GM21825 (cell line): ENCODE data around the gene DUSP16.
A peak's percentile ranks its signal among the peaks of the same experiment; 100 is the strongest.
"Not testable (repeated sequence)": the region's sequence is repeated elsewhere in the genome, so short reads cannot be mapped to it uniquely, and the experiment has no call there.

Source experiments
- ATAC-seq: cut with Tn5 transposase; IDR thresholded peaks from one replicate; pipeline ENCODE4 v1.9.1; 2021; ENCODE audit warnings: mild to moderate bottlenecking, moderate library complexity; ENCODE audit not compliant: unreplicated experiment

The DUSP16 gene

DNA sequence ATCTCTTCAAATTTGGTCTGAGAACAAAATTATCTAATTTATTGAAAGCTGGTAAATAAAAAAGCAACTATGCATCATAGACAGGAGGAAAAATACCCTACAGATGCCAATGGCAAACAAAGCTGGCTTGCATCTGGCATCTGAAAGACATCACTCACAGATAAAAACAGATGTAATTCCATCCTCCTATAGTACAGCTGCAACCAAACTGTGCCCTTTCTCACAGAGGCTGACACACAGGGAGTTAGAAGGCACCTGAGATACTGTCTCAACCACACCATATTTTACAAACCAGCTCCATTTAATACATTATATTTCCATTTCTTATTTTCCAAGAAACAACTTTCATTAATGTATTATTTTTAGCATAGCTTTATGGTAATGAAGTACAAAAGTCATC is 39.4 kb downstream of the DUSP16 start:
- no peak for ATAC-seq

DNA sequence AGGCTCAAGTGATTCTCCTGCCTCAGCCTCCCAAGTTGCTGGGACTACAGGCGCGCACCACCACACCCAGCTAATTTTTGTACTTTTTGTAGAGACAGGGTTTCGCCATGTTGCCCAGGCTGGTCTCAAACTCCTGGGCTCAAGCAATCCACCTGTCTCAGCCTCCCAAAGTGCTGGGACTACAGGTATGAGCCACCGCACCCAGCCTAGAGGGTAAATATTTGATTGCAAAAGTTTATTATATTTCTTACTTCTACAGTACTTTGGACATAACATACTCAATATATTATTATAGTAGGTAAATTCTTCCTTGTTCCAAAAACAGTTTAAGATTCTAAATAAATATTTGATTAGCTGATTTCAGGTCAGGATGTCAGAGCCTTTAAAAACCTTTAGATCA is 40.0 kb downstream of the DUSP16 start:
- not testable (repeated sequence) for ATAC-seq

GRCh38 chr12:12521888-12522287 is 40.8 kb downstream of the DUSP16 start:
- no peak for ATAC-seq

- no peak for ATAC-seq
Observed at GRCh38 chr12:12521044-12521485, 41.6 kb downstream of the DUSP16 start.

DNA sequence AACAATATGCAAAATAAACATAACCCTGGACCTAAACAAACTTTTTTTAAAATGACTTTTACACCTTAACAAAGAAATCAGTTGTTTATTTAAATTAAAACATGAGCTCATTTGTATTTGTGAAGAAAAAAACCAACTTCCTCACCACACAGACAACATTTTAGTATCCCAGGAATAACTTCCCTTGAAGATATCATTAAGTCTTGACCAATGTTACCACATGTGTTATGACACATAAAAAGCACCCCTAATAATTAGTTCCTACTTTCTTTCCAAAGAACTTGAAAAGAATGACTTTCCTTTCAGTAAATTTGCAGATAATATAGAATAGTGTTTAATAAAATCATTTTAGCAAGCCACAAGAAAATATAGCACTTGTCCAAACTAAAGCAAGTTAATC is 42.4 kb downstream of the DUSP16 start:
- no peak for ATAC-seq

GRCh38 chr12:12519354-12519998 is 43.2 kb downstream of the DUSP16 start:
- no peak for ATAC-seq

DNA sequence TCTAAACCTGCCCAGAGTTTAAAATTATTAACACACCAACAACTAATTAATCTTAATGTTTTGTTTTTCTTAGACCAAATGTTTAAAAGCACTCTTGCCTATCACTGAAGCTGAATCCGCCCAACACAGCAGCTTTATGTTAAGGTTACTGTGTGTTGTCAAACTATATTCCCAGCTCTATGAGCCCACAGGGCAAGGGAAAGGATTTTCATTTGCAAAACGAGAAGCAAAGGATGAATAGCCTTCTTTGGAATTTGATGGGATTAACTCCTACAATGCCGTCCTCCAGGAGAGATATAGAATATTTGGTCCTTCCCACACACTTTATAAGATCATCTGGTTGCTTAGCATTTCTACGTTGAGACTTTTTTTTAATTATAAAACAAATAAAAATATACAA is 43.7 kb downstream of the DUSP16 start:
- ATAC-seq: no peak

GRCh38 chr12:12518464-12518845 is 44.2 kb downstream of the DUSP16 start:
- ATAC-seq: no peak

DNA sequence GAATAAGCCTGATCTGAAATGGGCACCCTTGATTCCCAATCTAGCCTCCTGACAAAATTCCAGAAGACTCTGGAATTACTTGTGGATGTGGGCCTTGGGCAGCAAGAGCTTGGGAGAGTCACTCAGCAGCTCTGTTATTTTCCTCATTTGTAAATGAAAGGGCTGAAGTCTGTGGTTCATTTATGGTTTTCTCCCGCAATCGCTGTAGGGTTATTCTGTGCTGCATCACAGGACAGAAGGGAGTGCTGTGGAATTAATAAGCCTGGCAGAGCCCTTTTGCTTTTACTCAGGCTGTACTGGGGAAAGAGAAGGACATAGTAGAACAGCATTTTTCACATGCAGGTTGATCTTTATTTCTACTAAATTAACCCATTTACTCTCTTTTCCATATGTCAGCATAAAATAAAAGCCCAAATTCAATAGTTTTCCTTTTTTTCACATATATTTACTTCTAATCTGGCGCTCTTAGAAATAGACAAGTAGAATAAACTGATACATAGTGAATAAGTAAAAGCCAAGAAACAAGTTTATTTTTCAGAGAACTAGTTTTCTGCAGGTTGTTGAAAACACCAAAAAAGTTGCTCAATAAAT is 49.2 kb downstream of the DUSP16 start:
- ATAC-seq: no peak

DNA sequence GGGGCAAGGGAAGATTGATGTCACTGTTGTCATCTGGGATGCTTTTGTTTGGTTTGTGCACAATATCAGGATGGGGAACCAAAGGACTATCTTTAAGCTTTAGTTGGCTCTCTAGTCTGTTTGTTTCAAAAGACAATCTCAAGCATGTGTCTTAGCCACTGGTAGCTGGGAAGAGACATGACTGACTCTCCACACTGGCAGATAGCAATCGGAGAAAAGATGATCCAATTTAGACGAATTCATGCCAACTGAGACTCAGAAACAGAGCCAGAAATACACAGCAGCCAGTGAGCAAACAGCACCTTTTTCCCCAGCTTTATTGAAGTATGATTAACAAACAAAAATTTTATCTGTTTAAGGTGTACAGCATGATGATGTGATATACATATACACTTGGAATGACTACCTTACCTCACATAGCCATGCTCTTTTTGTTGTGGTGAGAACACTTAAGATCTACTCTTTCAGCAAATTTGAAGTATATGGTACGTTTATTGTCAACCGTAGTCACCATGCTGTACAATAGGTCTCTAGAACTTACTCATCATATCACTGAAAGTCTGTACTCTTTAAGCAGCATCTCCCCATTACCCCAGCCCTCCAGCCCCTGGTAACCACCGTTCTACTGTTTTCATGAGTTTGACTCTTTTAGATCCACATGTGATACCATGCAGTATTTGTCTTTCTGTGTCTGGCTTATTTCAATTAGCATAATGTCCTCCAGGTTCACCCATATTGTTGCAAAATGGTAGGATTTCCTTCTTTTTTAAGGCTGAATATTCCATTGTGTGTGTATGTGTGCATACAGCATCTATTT is 50.6 kb downstream of the DUSP16 start:
- ATAC-seq: no peak

GRCh38 chr12:12511021-12511783 is 51.5 kb downstream of the DUSP16 start:
- ATAC-seq: no peak

- no peak for ATAC-seq
Observed at GRCh38 chr12:12510551-12510950, 52.1 kb downstream of the DUSP16 start.

- ATAC-seq: no peak
Observed at GRCh38 chr12:12510141-12510540, 52.5 kb downstream of the DUSP16 start.

DNA sequence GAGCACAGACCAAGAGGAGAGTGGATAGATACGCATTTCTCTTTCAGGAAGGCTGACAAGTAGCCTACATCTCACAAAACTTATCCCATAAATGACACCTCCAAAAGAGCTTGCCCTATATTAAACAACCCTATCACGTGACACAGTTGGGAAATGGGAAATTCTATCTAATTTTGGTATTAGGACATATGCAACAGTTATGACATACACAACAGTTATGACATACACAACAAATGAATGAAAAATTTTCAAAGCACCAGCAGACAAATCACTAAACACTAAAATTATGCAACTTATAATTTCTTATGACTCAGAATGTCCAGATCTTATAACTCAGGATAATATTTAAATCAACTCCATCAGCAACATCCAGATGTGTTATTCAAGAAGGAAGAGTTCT is 54.1 kb downstream of the DUSP16 start:
- ATAC-seq: no peak

- no peak for ATAC-seq
Observed at GRCh38 chr12:12507121-12507520, 55.5 kb downstream of the DUSP16 start.

GRCh38 chr12:12506496-12506890 is 56.2 kb downstream of the DUSP16 start:
- ATAC-seq: no peak

DNA sequence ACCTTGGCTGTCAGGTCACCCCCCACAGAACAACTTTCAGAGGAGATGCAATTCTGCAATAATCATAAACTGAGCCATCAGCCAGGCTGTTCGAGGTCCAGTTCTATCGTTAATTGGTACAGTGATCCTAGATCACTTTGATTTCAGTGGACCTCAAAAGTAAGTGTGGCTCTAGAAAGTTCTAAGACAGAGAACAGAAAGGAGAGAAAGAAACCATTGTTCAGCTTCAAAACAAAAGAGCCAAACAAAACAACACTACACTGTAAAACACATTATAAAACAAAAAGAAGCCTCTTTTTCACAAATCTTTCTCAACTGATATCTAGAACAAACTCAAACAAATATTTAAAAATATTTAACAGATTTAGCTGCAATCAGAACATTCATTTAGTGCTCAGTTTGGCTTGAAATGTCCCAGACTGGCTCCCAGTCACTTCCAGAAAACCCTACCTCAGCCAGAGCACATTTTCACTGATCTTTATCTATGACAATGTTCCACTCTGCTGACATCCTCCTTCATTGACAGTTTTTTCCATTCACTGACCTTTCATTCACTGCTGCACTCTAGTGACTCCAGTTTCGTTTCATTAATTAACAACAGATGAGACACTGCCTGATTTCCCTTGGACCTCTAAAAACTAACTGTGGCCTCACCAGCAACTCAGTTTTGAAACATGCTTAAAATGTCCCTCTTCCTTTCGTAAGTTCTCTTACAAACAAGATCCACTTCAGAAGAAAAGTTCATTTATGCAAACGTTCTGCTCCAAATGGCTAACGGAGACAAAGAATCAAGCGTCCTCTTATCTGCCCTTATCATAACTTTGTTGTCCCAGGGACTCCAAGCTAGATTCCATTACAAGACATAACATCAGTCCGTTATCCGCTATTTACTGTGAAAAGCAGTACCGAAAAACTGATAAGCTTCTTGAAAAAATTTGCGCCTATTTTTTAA is 56.8 kb downstream of the DUSP16 start:
- peak; percentile 87 for ATAC-seq

DNA sequence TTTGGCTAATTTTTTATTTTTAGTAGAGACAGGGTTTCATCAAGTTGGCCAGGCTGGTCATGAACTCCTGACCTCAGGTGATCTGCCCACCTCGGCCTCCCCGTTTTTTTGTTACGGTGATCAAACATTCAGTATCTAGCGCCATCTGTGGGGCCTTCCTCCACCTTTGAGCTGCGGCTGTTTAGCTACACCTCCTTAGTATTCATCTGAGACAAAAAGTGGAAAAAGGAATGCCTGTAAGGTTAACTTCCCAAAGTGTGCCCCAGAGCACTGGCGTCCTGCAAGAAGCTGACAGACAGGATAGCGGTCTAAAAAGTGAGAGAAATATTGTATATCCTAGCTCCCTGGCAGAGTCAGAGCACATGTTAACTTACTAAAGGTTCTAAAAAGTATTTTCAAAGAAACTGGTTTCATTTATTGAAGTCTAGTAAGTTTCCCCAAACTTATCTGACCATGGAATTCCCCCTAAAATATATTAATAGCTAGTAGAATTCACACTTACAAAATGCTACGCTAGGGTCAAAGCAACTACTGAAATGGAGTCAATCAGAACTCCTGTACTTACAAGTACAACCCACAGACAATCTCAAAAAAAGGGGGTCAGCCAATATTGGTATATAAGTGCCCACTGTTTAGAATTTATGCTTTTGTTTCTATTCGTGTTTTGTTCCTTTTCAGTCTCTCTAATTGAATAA is 59.1 kb downstream of the DUSP16 start:
- no peak for ATAC-seq

- no peak for ATAC-seq
Observed at GRCh38 chr12:12502815-12503151, 59.9 kb downstream of the DUSP16 start.
